ENCODE data around the gene ANKRD33B. TPM values are rescaled to one million over a fixed set of nuclear protein-coding genes. Genes with fewer than 3 reads are reported as not detected.
A peak's percentile ranks its signal among the peaks of the same experiment; 100 is the strongest.

ANKRD33B gene
- total and polyA plus RNA-seq, 9 of the 15 experiments (the other 6 are each of a cell fraction or from before 2014, with no cell fraction given): 0.10 to 1.7 (median 0.40) TPM

GRCh38 chr5:10601246-10602030, 37.6 kb downstream of the ANKRD33B start (continued):
- TF ChIP-seq, protein P1, sequence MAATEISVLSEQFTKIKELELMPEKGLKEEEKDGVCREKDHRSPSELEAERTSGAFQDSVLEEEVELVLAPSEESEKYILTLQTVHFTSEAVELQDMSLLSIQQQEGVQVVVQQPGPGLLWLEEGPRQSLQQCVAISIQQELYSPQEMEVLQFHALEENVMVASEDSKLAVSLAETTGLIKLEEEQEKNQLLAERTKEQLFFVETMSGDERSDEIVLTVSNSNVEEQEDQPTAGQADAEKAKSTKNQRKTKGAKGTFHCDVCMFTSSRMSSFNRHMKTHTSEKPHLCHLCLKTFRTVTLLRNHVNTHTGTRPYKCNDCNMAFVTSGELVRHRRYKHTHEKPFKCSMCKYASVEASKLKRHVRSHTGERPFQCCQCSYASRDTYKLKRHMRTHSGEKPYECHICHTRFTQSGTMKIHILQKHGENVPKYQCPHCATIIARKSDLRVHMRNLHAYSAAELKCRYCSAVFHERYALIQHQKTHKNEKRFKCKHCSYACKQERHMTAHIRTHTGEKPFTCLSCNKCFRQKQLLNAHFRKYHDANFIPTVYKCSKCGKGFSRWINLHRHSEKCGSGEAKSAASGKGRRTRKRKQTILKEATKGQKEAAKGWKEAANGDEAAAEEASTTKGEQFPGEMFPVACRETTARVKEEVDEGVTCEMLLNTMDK (IDR thresholded peaks at IDR 0.05; ENCODE audit: borderline replicate concordance, insufficient read depth, low read depth, low read length, poor library complexity, severe bottlenecking): no peak
- peak; percentile 54; the same call in 1 of the 2 replicates for TF ChIP-seq SREBF1 (IDR thresholded peaks at IDR 0.05; ENCODE audit: borderline replicate concordance, low read depth, low read length)
- peak; percentile 95 for TF ChIP-seq MGA (IDR thresholded peaks at IDR 0.05)
- 0 out of 2 replicates have a peak, but pooled peaks have one; percentile 21 for TF ChIP-seq ETV1 (tag; conservative IDR thresholded peaks at IDR 0.05; ENCODE audit: low read depth)
- 0 out of 2 replicates have a peak, but pooled peaks have one; percentile 42 for TF ChIP-seq XRCC5 (IDR thresholded peaks at IDR 0.05; ENCODE audit: low read depth, low read length)
- TF ChIP-seq FOXJ2 (tag; IDR thresholded peaks at IDR 0.05): 0 out of 2 replicates have a peak, but pooled peaks have one; percentile 52
- TF ChIP-seq FOSL1 (tag; conservative IDR thresholded peaks at IDR 0.05): peak; percentile 53; the same call in 1 of the 2 replicates
- TF ChIP-seq RBBP5 (IDR thresholded peaks at IDR 0.05; ENCODE audit: borderline replicate concordance, insufficient read depth, low read length, poor library complexity, severe bottlenecking): peak; percentile 51
- TF ChIP-seq ILF3 (IDR thresholded peaks at IDR 0.05; ENCODE audit: borderline replicate concordance): no peak
- no peak for TF ChIP-seq JUNB (CRISPR knock-in tag; conservative IDR thresholded peaks at IDR 0.05)
- TF ChIP-seq TEAD4 (IDR thresholded peaks at IDR 0.05; ENCODE audit: low read length): peak; percentile 17; the same call in 1 of the 2 replicates
- TF ChIP-seq TEAD4 (CRISPR knock-in tag; IDR thresholded peaks at IDR 0.05; ENCODE audit: borderline replicate concordance): no peak
- no peak for TF ChIP-seq ZNF347 (CRISPR knock-in tag; IDR thresholded peaks at IDR 0.05; ENCODE audit: low read depth)

Data from K562 (cell line).